Psoas muscle (tissue), 8 donors: Measurements from ENCODE around the gene ETV5. TPM values are rescaled to one million over a fixed set of nuclear protein-coding genes. Genes with fewer than 3 reads are reported as not detected.

Experiments
- ATAC-seq, 4 donors: fragments of 200-7000 bp; cut with Tn5 transposase; one replicate each; pipeline ENCODE4 v1.9.1; 2020; ENCODE audit warnings: moderate library complexity in 3 of 4, mild to moderate bottlenecking in 2 of 4
- DNase-seq, 2 donors: peaks; one replicate each; pipeline ENCODE4 v3.0.0-alpha.2; 2020
- H3K27ac ChIP-seq: fragments of 200-600 bp; one replicate; pipeline ENCODE4 v1.8.0; 2022
- H3K27me3 ChIP-seq, 3 donors: fragments of 200-600 bp in 1 of 3; one replicate each; pipeline versions ENCODE4 v1.6.1 to v1.8.0; 2013 to 2022; ENCODE audit warnings: low read length in 2 of 3, mild to moderate bottlenecking in 2 of 3, moderate library complexity in 1 of 3; ENCODE audit not compliant: insufficient read depth in 3 of 3
- H3K36me3 ChIP-seq, 2 donors: fragments of 200-600 bp in 1 of 2; one replicate each; pipeline versions ENCODE4 v1.6.1 to v1.8.0; 2013 to 2022; ENCODE audit warnings: low read depth in 1 of 2, mild to moderate bottlenecking in 1 of 2, moderate library complexity in 1 of 2; ENCODE audit not compliant: insufficient read depth in 1 of 2
- H3K4me1 ChIP-seq: fragments of 200-600 bp; one replicate; pipeline ENCODE4 v1.8.0; 2022
- H3K4me3 ChIP-seq: fragments of 200-600 bp; one replicate; pipeline ENCODE4 v1.8.0; 2022; ENCODE audit warnings: mild to moderate bottlenecking
- H3K9me3 ChIP-seq: fragments of 200-600 bp; one replicate; pipeline ENCODE4 v1.8.0; 2022
- CTCF ChIP-seq: fragments of 200-600 bp; IDR thresholded peaks from one replicate; pipeline ENCODE4 v1.8.0; 2022; ENCODE audit warnings: antibody characterized with exemption
- WGBS, 3 donors: extraction: QIAGEN DNeasy Blood & Tissue Kit; methylation state at CpG; one replicate each; pipeline versions ENCODE4 v1.1.6 to v1.1.7; 2013; 5-methylcytosine and 5-hydroxymethylcytosine counted together
- intact Hi-C, 2 donors: fragments of 100-400 bp; cut with DNase I; formaldehyde crosslinking; loops; one replicate each; pipeline versions ENCODE4 v1.11.0 to v1.14.2; 2022
- polyA plus RNA-seq, 3 donors: library from polyadenylated mRNA; stranded (reverse); fragments of 200-250 nt; gene quantifications; one replicate each; pipeline ENCODE4 v1.2.3, GENCODE V29; 2013
- total RNA-seq, 4 donors: library from RNA; stranded (reverse); fragmentation: NEBNext Ultra II Directional in 2 of 4; extraction: Animal tissue kit (Norgen Biotek cat#: 25700) in 2 of 4; gene quantifications; one replicate each; pipeline versions ENCODE4 v1.2.1 to v1.2.4, GENCODE V29; 2021 to 2023
- donor health status: healthy with polysubstance abuse.
- donor health status: DM: no; HTN: no; CAD: no; lungs with moderate emphysema.
- donor health status: Bipolar disorder and iron deficiency.
- donor health status: healthy.
- donor health status: DM: yes; HTN: yes; CAD: no.
- donor health status: DM: no; HTN: no; CAD: no.
- donor health status: DM: no; HTN: no; CAD: no.
- donor health status: DM: yes; HTN: yes; CAD: no.

ETV5 gene
- total and polyA plus RNA-seq, 7 donors, result 7.2 to 47.1 (median 8.0) TPM

DNA sequence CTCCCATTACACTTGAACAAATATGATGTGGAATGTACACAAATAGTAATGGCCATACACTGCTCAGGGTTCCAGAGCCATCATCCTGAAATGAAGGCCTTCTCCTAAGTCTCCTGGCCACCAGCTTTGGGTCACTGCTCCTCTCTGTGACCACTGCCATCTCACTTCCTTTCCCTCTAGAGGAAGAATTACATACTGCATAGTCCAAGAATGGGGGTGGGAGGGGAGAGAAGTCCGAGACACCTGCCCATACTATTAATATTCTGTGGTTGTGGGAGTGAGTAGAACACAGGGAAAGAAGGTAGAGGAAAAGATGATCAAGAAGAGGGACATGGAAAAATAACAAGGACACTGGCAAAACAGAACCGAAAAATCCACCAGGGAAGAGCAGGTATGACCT, 20.6 kb downstream of the ETV5 start:
- no peak for ATAC-seq
- Histone ChIP-seq H3K4me1 (peaks cover 12% of the 10 kb centered on the region), H3K36me3 (peaks cover 0 to 4% of the 10 kb centered on the region in 2 donors), H3K4me3 (no peak overlapping the region), H3K27ac (no peak overlapping the region), H3K9me3 (no peaks in the 10 kb centered on the region), H3K27me3 (no peaks in the 10 kb centered on the region)
- DNase-seq, result no peak
- intact Hi-C loops, result no loop called here
- 91 to 94% (median 94%) methylated on average over 2 of the region's 2 CpGs for WGBS, 3 donors
- TF ChIP-seq CTCF, result no peak

DNA sequence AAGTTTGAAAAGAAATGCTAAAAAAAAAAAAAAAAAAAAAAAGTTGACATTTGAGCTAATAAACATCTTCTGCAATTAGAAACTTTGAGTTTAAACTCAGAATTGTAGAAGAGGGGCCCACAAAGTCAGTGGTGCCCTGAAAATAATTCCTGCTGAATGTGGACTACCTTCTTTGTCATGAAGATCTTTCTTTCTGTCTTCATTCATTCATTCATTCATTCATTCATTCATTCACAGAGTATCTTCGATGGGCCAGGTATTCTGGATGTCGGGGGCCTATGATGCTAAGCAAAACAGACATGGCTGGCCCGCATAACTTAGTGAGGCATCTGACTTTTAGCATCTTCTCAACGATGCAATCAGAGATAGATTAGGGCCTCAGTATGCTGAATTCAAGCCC, 24.6 kb downstream of the ETV5 start:
- H3K4me3 ChIP-seq, result no peak overlapping the region
- no peaks in the 10 kb centered on the region for H3K27me3 ChIP-seq
- no peak for TF ChIP-seq CTCF
- no peaks in the 10 kb centered on the region for H3K9me3 ChIP-seq
- H3K27ac ChIP-seq, result no peak overlapping the region
- intact Hi-C loops, result no loop called here
- DNase-seq, result no peak
- 87 to 94% (median 89%) methylated on average over 4 of the region's 4 CpGs for WGBS, 3 donors
- ATAC-seq, result no peak
- no peaks in the 10 kb centered on the region for H3K4me1 ChIP-seq
- peaks cover 0 to 5% of the 10 kb centered on the region in 2 donors for H3K36me3 ChIP-seq

- Histone ChIP-seq H3K4me1 (no peaks in the 10 kb centered on the region), H3K36me3 (peaks cover 0 to 9% of the 10 kb centered on the region in 2 donors), H3K27ac (no peak overlapping the region), H3K9me3 (no peaks in the 10 kb centered on the region), H3K4me3 (no peak overlapping the region), H3K27me3 (no peaks in the 10 kb centered on the region)
- no peak for DNase-seq
- TF ChIP-seq CTCF, result no peak
- peak in 1 of 4 donors; percentile 47 for ATAC-seq
- intact Hi-C loops, result no loop called here
- WGBS, 3 donors, result 87 to 97% (median 95%) methylated on average over 2 of the region's 2 CpGs
Measured at GRCh38 chr3:186083746-186084145, 25.1 kb downstream of the ETV5 start.

DNA sequence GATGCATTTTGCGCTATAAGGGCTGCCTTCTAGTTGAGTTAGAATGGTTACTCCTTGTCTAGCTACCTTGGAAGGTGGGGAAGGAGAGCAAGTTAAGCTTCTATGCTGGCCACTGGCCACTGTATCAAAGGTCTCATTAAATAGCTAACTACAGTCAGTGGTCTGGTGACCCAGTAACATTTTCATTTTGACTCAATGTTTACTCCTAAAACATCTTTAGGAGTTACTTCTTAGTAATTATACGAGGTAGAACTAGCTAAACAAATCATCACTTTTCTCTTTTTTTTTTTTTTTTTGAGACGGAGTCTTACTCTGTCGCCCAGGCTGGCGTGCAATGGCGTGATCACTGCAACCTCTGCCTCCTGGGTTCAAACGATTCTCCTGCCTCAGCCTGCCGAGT, 26.7 kb downstream of the ETV5 start:
- Histone ChIP-seq H3K4me3 (no peak overlapping the region), H3K4me1 (no peaks in the 10 kb centered on the region), H3K9me3 (no peaks in the 10 kb centered on the region), H3K27ac (no peak overlapping the region), H3K36me3 (peaks cover 0 to 8% of the 10 kb centered on the region in 2 donors), H3K27me3 (no peaks in the 10 kb centered on the region)
- ATAC-seq, result no peak
- intact Hi-C loops, result no loop called here
- WGBS, 3 donors, result 95 to 97% (median 96%) methylated on average over 8 of the region's 8 CpGs
- no peak for DNase-seq
- no peak for TF ChIP-seq CTCF

- Histone ChIP-seq H3K4me3 (no peak overlapping the region), H3K4me1 (no peaks in the 10 kb centered on the region), H3K9me3 (no peaks in the 10 kb centered on the region), H3K36me3 (peaks cover 0 to 8% of the 10 kb centered on the region in 2 donors), H3K27ac (no peak overlapping the region), H3K27me3 (no peaks in the 10 kb centered on the region)
- intact Hi-C loops, result no loop called here
- no peak for TF ChIP-seq CTCF
- DNase-seq (no peak), ATAC-seq (no peak)
- WGBS, 3 donors, result 79 to 94% (median 91%) methylated on average over 2 of the region's 2 CpGs
Measured at GRCh38 chr3:186081678-186082077, 27.2 kb downstream of the ETV5 start.
